Natural killer cell (primary cell): ENCODE results near the gene NOP9. TPM values are rescaled to one million over a fixed set of nuclear protein-coding genes. Genes with fewer than 3 reads are reported as not detected.

ENCODE experiments used
- ATAC-seq, 3 donors: fragments of 150-1000 bp in 2 of 3; fragments of 200-7000 bp in 1 of 3; cut with Tn5 transposase; 1 replicate in 1 of 3; 2 replicates in 2 of 3; pipeline ENCODE4 v1.10.0; 2021; ENCODE audit warnings: mild to moderate bottlenecking in 2 of 3, moderate library complexity in 2 of 3
- DNase-seq, 2 donors: peaks; one replicate each; pipeline versions ENCODE4 v3.0.0 to v3.0.0-alpha.2; 2013 to 2021; ENCODE audit warnings: mixed read lengths in 1 of 2
- H3K27ac ChIP-seq: one replicate; pipeline ENCODE4 v1.5.1; 2013; ENCODE audit warnings: mild to moderate bottlenecking, low read length
- H3K27me3 ChIP-seq: one replicate; pipeline ENCODE4 v1.6.1; 2013; ENCODE audit warnings: low read length; ENCODE audit not compliant: control insufficient read depth, insufficient read depth
- H3K36me3 ChIP-seq: one replicate; pipeline ENCODE4 v1.6.1; 2013; ENCODE audit warnings: low read length; ENCODE audit not compliant: control insufficient read depth, insufficient read depth
- H3K4me1 ChIP-seq: one replicate; pipeline ENCODE4 v1.6.1; 2013; ENCODE audit warnings: low read length; ENCODE audit not compliant: control insufficient read depth, insufficient read depth
- H3K4me3 ChIP-seq: one replicate; pipeline ENCODE4 v1.5.1; 2013; ENCODE audit warnings: low read length
- H3K9me3 ChIP-seq: one replicate; pipeline ENCODE4 v1.6.1; 2013; ENCODE audit warnings: low read length; ENCODE audit not compliant: control insufficient read depth, insufficient read depth
- H3K27ac Mint-ChIP-seq, 2 donors: one replicate each; pipeline ENCODE4 v1.8.0; 2022; ENCODE audit warnings: mild to moderate bottlenecking in 2 of 2, mixed read lengths in 2 of 2, moderate library complexity in 1 of 2
- H3K27me3 Mint-ChIP-seq, 2 donors: one replicate each; pipeline ENCODE4 v1.8.0; 2022; ENCODE audit warnings: low read depth in 2 of 2, mixed read lengths in 2 of 2
- H3K36me3 Mint-ChIP-seq: one replicate; pipeline ENCODE4 v1.8.0; 2022; ENCODE audit warnings: mixed read lengths
- H3K4me1 Mint-ChIP-seq, 2 donors: one replicate each; pipeline ENCODE4 v1.8.0; 2022; ENCODE audit warnings: mixed read lengths in 2 of 2
- H3K4me3 Mint-ChIP-seq: one replicate; pipeline ENCODE4 v1.8.0; 2022; ENCODE audit warnings: mild to moderate bottlenecking, moderate library complexity, mixed read lengths
- H3K9me3 Mint-ChIP-seq, 2 donors: one replicate each; pipeline ENCODE4 v1.8.0; 2022; ENCODE audit warnings: mixed read lengths in 2 of 2
- WGBS: methylation state at CpG from one replicate; pipeline ENCODE4 v1.1.7; 2013; ENCODE audit warnings: missing lambda C conversion rate; ENCODE audit not compliant: insufficient coverage; 5-methylcytosine and 5-hydroxymethylcytosine counted together
- intact Hi-C: fragments of 100-400 bp; cut with micrococcal nuclease; formaldehyde crosslinking; loops from one replicate; pipeline ENCODE4 v1.14.2; 2022
- total RNA-seq, 4 donors: library from RNA; stranded (reverse); fragments of 120-200 nt in 1 of 4; gene quantifications; one replicate each; pipeline versions ENCODE4 v1.2.3 to v1.2.4, GENCODE V29; 2013 to 2022
- TF ChIP-seq, protein P1 (sequence below): fragments of 200-600 bp; IDR thresholded peaks from one replicate; pipeline ENCODE4 v1.8.0; 2022; ENCODE audit warnings: antibody characterized with exemption

The NOP9 gene
- total RNA-seq, 3 donors from 2014 or later (not counting 1 experiment from before 2014, with no cell fraction given) = 34.9 to 47.8 (median 39.2) TPM

DNA sequence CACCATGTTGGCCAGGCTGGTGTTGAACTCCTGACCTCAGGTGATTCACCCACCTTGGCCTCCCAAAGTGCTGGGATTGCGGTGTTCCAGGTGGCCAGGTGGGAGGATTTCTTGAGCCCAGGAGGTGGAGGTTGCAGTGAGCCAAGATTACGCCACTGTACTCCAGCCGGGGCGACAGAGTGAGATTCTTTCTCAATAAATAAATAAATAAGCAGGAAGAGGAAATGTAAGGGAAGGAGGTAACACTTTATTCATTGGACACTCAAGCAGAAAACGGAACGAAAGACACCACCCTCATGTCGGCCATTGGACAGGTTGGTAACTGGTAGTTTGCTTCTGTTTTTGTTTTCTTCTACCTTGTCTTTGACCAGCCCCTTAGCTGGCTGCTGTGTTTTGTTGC, 55.4 kb downstream of the NOP9 start:
- H3K27me3 Mint-ChIP-seq = peaks cover 26 to 51% of the 10 kb centered on the region in 2 donors
- no peak for DNase-seq
- 85% methylated on average over 3 of the region's 7 CpGs for WGBS

GRCh38 chr14:24356208-24356607, 56.6 kb downstream of the NOP9 start:
- no peaks in the 10 kb centered on the region for H3K36me3 ChIP-seq
- Mint-ChIP-seq H3K27ac (no peak overlapping the region), H3K36me3 (no peaks in the 10 kb centered on the region), H3K27me3 (peaks cover 29 to 52% of the 10 kb centered on the region in 2 donors), H3K4me1 (no peaks in the 10 kb centered on the region), H3K9me3 (no peaks in the 10 kb centered on the region), H3K4me3 (no peak overlapping the region)
- no peaks in the 10 kb centered on the region for H3K9me3 ChIP-seq
- H3K27me3 ChIP-seq = peaks cover 3% of the 10 kb centered on the region
- TF ChIP-seq, protein P1, sequence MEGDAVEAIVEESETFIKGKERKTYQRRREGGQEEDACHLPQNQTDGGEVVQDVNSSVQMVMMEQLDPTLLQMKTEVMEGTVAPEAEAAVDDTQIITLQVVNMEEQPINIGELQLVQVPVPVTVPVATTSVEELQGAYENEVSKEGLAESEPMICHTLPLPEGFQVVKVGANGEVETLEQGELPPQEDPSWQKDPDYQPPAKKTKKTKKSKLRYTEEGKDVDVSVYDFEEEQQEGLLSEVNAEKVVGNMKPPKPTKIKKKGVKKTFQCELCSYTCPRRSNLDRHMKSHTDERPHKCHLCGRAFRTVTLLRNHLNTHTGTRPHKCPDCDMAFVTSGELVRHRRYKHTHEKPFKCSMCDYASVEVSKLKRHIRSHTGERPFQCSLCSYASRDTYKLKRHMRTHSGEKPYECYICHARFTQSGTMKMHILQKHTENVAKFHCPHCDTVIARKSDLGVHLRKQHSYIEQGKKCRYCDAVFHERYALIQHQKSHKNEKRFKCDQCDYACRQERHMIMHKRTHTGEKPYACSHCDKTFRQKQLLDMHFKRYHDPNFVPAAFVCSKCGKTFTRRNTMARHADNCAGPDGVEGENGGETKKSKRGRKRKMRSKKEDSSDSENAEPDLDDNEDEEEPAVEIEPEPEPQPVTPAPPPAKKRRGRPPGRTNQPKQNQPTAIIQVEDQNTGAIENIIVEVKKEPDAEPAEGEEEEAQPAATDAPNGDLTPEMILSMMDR = no peak
- DNase-seq = no peak
- H3K4me3 ChIP-seq = no peak overlapping the region
- no peaks in the 10 kb centered on the region for H3K4me1 ChIP-seq
- WGBS = 90% methylated on average over 3 of the region's 4 CpGs
- ATAC-seq = no peak
- H3K27ac ChIP-seq = no peak overlapping the region
- intact Hi-C loops = no loop called here

More for the DNA sequence above, 55.4 kb downstream of the NOP9 start:
- Histone ChIP-seq H3K27me3 (peaks cover 3% of the 10 kb centered on the region), H3K9me3 (no peaks in the 10 kb centered on the region), H3K27ac (no peak overlapping the region), H3K4me3 (no peak overlapping the region), H3K36me3 (no peaks in the 10 kb centered on the region), H3K4me1 (no peaks in the 10 kb centered on the region)
- Mint-ChIP-seq H3K4me3 (no peak overlapping the region), H3K36me3 (no peaks in the 10 kb centered on the region), H3K4me1 (no peaks in the 10 kb centered on the region), H3K9me3 (no peaks in the 10 kb centered on the region), H3K27ac (no peak overlapping the region)
- TF ChIP-seq, protein P1 = no peak
- intact Hi-C loops = no loop called here
- ATAC-seq = no peak

Other genes with a start within 250 kb of the NOP9 start
- 10 to 100 TPM; 17.8 to 28.6 (median 18.6) TPM for gene CARMIL3, start 247.8 kb upstream of the NOP9 start, total RNA-seq
- gene CPNE6, start 228.3 kb upstream of the NOP9 start, total RNA-seq = not detected
- gene PCK2, start 205.5 kb upstream of the NOP9 start, total RNA-seq = 10 to 100 TPM in 2 of 3 donors, 1 to 10 TPM in 1; 9.8 to 13.8 (median 12.3) TPM
- 10 to 100 TPM; 77.5 to 99.3 (median 96.3) TPM for gene DCAF11, start 185.1 kb upstream of the NOP9 start, total RNA-seq
- gene NRL, start 184.9 kb upstream of the NOP9 start, total RNA-seq = 1 to 10 TPM in 2 of 3 donors, under 1 TPM in 1; 0.78 to 3.3 (median 2.8) TPM
- gene FITM1, start 169.2 kb upstream of the NOP9 start, total RNA-seq = 1 to 10 TPM in 2 of 3 donors, under 1 TPM in 1; 0.80 to 2.8 (median 2.3) TPM
- gene PSME1, start 163.7 kb upstream of the NOP9 start, total RNA-seq = 100 to 1,000 TPM; 315 to 345 (median 318) TPM
- gene EMC9, start 158.3 kb upstream of the NOP9 start, total RNA-seq = 10 to 100 TPM in 2 of 3 donors, 1 to 10 TPM in 1; 9.3 to 12.3 (median 12.0) TPM
- gene PSME2, start 153.2 kb upstream of the NOP9 start, total RNA-seq = 100 to 1,000 TPM; 193 to 237 (median 234) TPM
- gene RNF31, start 152.4 kb upstream of the NOP9 start, total RNA-seq = 100 to 1,000 TPM in 2 of 3 donors, 10 to 100 TPM in 1; 96.9 to 134 (median 125) TPM
- 100 to 1,000 TPM; 178 to 348 (median 319) TPM for gene IRF9, start 138.6 kb upstream of the NOP9 start, total RNA-seq
- 100 to 1,000 TPM in 2 of 3 donors, 10 to 100 TPM in 1; 77.7 to 138 (median 103) TPM for gene REC8, start 127.8 kb upstream of the NOP9 start, total RNA-seq
- 10 to 100 TPM; 46.2 to 61.5 (median 51.9) TPM for gene IPO4, start 111.0 kb upstream of the NOP9 start, total RNA-seq
- 10 to 100 TPM; 15.2 to 32.1 (median 28.7) TPM for gene TM9SF1, start 104.4 kb upstream of the NOP9 start, total RNA-seq
- gene TSSK4, start 94.2 kb upstream of the NOP9 start, total RNA-seq = 1 to 10 TPM; 1.3 to 2.9 (median 1.5) TPM
- gene CHMP4A, start 86.4 kb upstream of the NOP9 start, total RNA-seq = 100 to 1,000 TPM; 105 to 118 (median 115) TPM
- gene MDP1, start 83.8 kb upstream of the NOP9 start, total RNA-seq = 1 to 10 TPM; 4.0 to 6.1 (median 5.5) TPM
- gene NEDD8, start 67.5 kb upstream of the NOP9 start, total RNA-seq = 100 to 1,000 TPM in 1 of 3 donors, 10 to 100 TPM in 2; 93.6 to 109 (median 95.9) TPM
- 10 to 100 TPM; 46.5 to 63.3 (median 53.3) TPM for gene GMPR2, start 66.9 kb upstream of the NOP9 start, total RNA-seq
- 100 to 1,000 TPM; 158 to 269 (median 176) TPM for gene TINF2, start 57.2 kb upstream of the NOP9 start, total RNA-seq
- 1 to 10 TPM; 1.7 to 4.9 (median 4.7) TPM for gene TGM1, start 36.7 kb upstream of the NOP9 start, total RNA-seq
- gene RABGGTA, start 28.3 kb upstream of the NOP9 start, total RNA-seq = 10 to 100 TPM; 72.9 to 95.1 (median 88.5) TPM
- 10 to 100 TPM; 39.8 to 59.0 (median 43.3) TPM for gene DHRS1, start 70 bp upstream of the NOP9 start, total RNA-seq
- gene CIDEB, start 8.1 kb downstream of the NOP9 start, total RNA-seq = 10 to 100 TPM; 40.0 to 59.6 (median 46.6) TPM
- 10 to 100 TPM; 27.6 to 40.5 (median 37.4) TPM for gene LTB4R2, start 10.3 kb downstream of the NOP9 start, total RNA-seq
- 10 to 100 TPM; 33.5 to 55.7 (median 49.7) TPM for gene LTB4R, start 11.7 kb downstream of the NOP9 start, total RNA-seq
- 10 to 100 TPM in 2 of 3 donors, 1 to 10 TPM in 1; 9.8 to 17.6 (median 11.3) TPM for gene ADCY4, start 35.2 kb downstream of the NOP9 start, total RNA-seq
- gene RIPK3, start 40.1 kb downstream of the NOP9 start, total RNA-seq = 10 to 100 TPM; 36.1 to 58.2 (median 45.5) TPM
- not detected for gene NFATC4, start 68.3 kb downstream of the NOP9 start, total RNA-seq
- under 1 TPM; 0.23 to 0.53 (median 0.42) TPM for gene NYNRIN, start 99.2 kb downstream of the NOP9 start, total RNA-seq
- 1 to 10 TPM in 2 of 3 donors, under 1 TPM in 1; 0.75 to 1.5 (median 1.1) TPM for gene CBLN3, start 129.8 kb downstream of the NOP9 start, total RNA-seq
- 100 to 1,000 TPM; 106 to 141 (median 116) TPM for gene KHNYN, start 130.1 kb downstream of the NOP9 start, total RNA-seq
- gene SDR39U1, start 142.9 kb downstream of the NOP9 start, total RNA-seq = 100 to 1,000 TPM in 2 of 3 donors, 10 to 100 TPM in 1; 97.1 to 106 (median 100) TPM
- under 1 TPM in 1 of 3 donors, not detected in 2; 0.63 TPM for gene CMA1, start 208.4 kb downstream of the NOP9 start, total RNA-seq